DMS79 treated with DMSO at 0.1 percent for 48 hours (cell line): ENCODE results near the gene NCAM2.

Source experiments
- DNase-seq: peaks from one replicate; lab custom pipeline; 2025; lab: John Stamatoyannopoulos, UW

The NCAM2 gene

DNA sequence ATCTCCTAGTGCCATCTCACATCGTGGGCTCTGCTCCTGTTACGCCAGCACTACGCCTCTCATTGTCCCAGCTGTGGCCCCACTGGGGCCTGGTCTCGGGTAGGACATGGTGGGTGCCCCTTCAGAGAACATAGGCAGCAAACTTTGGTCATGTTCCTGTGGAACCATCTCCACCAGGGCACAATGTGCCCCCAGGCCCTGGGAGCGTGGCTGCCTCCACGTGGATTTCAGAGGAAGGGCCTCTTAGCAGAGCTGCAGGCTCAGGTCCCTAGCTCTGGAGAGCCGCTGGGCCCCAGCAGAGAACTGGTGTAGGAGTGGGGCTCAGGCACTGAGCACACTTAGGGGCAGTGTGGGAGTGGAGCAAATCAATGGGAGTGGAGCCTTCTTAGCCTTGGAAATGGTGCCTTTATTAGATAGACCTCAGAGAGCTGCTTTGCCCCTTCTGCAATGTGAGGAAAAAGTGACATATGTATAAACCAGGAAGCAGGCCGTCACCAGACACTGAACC is 460.0 kb downstream of the NCAM2 start:
- DNase-seq = no peak

DNA sequence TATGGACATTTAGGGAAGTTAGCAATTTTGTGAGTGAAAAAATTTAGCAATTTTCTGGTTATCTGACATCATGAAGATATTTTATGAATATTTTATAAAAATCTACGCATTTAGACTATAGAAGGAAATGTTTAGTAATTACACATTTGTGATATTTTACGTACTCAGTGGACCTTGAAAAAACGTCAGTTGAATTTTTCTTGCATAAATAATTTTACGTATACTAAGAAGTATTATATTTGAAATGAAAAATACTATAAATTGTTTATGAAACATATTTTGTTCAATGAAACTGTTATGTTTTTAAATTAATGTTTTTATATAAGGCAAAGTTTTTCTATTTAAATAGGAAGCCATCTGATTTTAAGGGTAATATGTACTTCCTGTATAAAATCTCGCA is 462.8 kb downstream of the NCAM2 start:
- no peak for DNase-seq

DNA sequence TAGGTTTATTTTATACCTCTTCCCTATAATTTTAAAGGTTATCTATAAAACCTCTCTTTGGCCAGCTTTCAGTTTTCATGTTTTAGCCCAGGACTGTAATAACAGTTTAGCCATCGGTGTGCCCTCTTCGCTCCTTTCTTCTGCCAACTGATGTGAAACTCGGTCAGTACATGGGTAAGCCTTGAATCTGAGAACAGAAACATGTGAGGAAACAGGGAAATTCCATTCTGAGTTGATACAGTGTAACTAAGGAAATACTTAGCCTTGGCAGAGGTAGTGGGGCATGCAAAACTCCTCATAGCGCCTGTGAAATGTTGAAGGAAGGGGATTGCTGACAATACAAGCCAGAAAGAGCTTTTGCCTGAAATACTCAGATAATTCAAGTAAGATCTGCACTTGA is 465.2 kb downstream of the NCAM2 start:
- DNase-seq = no peak

DNA sequence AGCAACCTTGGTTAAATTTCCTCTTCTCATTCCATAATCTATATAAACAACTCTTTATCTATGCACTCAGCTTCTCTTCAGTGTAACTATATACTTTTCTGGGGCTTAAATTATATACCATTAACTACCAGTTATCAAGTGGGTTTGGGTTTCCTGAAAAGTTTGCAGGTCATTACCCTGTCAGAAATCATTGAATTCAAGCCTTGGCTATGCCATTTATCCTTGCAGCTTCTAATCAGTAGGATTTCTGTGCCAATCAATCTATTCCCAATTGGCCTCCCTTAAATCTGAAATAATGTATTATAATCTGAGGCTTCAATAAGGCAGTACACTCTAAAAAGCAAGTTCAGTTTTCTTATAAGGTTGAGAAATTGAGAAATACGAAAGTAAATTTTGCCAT is 466.5 kb downstream of the NCAM2 start:
- DNase-seq = no peak

- DNase-seq = no peak
Measured at GRCh38 chr21:21466752-21467151, 468.5 kb downstream of the NCAM2 start.

DNA sequence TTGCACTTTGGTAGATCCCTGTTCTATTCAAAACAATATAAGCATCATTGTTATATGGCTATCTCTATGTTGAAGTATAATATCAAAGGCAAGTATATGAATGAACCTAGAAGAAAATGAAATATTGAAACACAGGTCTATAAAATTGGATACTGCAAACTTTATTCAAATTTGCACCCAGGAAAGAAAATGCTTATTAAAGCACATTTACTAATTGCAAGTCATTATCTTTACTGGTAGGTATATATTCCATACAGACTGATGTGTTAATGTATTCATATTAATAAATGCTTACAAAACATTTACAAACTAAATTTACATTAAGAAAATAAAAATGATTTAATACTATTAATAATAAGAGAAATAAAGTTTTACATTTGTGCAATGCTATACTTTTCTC is 469.8 kb downstream of the NCAM2 start:
- no peak for DNase-seq

DNA sequence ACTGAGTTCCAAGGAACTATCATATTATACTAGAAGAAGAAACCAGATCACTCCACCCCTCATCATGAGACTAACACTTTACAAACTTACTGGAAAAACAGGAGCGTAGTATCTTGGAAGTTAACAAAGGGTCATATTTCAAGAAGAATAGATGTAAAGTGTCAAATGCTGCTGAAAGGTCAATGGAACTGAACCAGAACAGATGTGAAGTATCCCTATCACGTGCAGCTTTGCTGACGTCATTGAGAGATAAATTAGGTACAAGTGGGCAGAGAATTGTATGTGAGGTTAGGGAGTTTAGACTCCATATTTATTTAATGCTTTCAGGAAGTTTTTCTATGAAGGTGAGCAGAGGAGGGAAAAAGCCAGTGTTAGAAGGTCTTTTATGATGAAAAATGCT is 483.0 kb downstream of the NCAM2 start:
- no peak for DNase-seq

- DNase-seq = no peak
Measured at GRCh38 chr21:21508859-21509258, 510.6 kb downstream of the NCAM2 start.

DNA sequence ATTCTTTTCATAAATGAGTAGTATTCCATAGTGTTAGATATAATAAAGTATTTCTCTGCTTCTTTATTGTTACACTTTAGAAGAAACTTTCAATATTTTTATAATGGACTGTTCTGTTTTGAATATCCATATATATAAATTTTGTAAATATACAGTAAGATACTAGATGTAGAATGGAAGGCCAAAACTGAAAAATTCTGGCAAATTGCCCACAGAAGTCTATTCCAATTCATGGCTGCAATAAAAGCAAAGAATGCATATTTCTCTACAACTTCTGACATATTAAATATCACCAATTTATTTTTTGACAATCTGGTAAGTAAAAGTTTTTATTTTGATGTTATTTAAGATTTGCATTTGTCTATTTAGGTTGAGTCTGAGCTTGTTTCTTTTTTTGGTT is 532.5 kb downstream of the NCAM2 start:
- DNase-seq = no peak

- DNase-seq = no peak
Measured at GRCh38 chr21:21547368-21547953, 549.3 kb downstream of the NCAM2 start.

GRCh38 chr21:21559285-21560045 is 561.3 kb downstream of the NCAM2 start:
- DNase-seq = no peak
